OCI-LY3 (cell line): ENCODE measurements around the gene APOBEC3A.

Source experiments
- H2AFZ ChIP-seq: fragments of 200-600, 300-600 bp; shearing (Covaris generic); 2 replicates; pipeline ENCODE4 v1.6.0; 2014; ENCODE audit warnings: antibody characterized with exemption, low read depth, low read length
- H3K27ac ChIP-seq: fragments of 200-600, 300-600 bp; sonication (generic); 2 replicates; pipeline ENCODE4 v1.5.1; 2014; ENCODE audit warnings: mild to moderate bottlenecking, low read length, moderate library complexity, mixed read lengths
- H3K27me3 ChIP-seq: fragments of 200-600, 300-600 bp; sonication (generic); 2 replicates; pipeline ENCODE4 v1.6.1; 2014; ENCODE audit warnings: low read depth, low read length, mixed read lengths
- H3K36me3 ChIP-seq: fragments of 200-600, 300-600 bp; sonication (generic); replicated peaks from 2 replicates; pipeline ENCODE3; 2014; ENCODE audit warnings: low read depth, low read length, mixed read lengths
- H3K4me1 ChIP-seq: fragments of 300-600, 200-600 bp; sonication (generic); 2 replicates; pipeline ENCODE4 v1.6.1; 2014; ENCODE audit warnings: low read length, mixed read lengths
- H3K4me2 ChIP-seq: fragments of 200-600, 300-600 bp; sonication (generic); 2 replicates; pipeline ENCODE4 v1.6.1; 2014; ENCODE audit warnings: low read length, mixed read lengths
- H3K4me3 ChIP-seq: fragments of 300-600, 200-600 bp; sonication (generic); 2 replicates; pipeline ENCODE4 v1.5.1; 2014; ENCODE audit warnings: antibody characterized with exemption, mild to moderate bottlenecking, low read length, moderate library complexity
- H3K79me2 ChIP-seq: fragments of 300-600, 200-600 bp; shearing (Covaris generic); 2 replicates; pipeline ENCODE4 v1.6.1; 2014; ENCODE audit warnings: mild to moderate bottlenecking, low read length, mixed read lengths
- H3K9ac ChIP-seq: fragments of 300-600, 200-600 bp; shearing (Covaris generic); 2 replicates; pipeline ENCODE4 v1.6.0; 2014; ENCODE audit warnings: mild to moderate bottlenecking, low read length, moderate library complexity
- H3K9me3 ChIP-seq: fragments of 200-600, 300-600 bp; shearing (Covaris generic); 2 replicates; pipeline ENCODE4 v1.6.1; 2014; ENCODE audit warnings: low read length, mixed read lengths; ENCODE audit not compliant: insufficient read depth
- H4K20me1 ChIP-seq: fragments of 200-600, 300-600 bp; sonication (generic); 2 replicates; pipeline ENCODE4 v1.6.1; 2016; ENCODE audit warnings: low read length, mixed read lengths; ENCODE audit not compliant: insufficient read depth
- CTCF ChIP-seq: fragments of 200-600, 300-600 bp; sonication (generic); IDR thresholded peaks from 2 replicates; pipeline ENCODE4 v1.5.1; 2014; ENCODE audit warnings: antibody characterized with exemption, low read length, low read depth
- EZH2phosphoT487 ChIP-seq: fragments of 200-600 bp; shearing (Covaris generic); IDR thresholded peaks from 2 replicates; pipeline ENCODE4 v1.6.1; 2018; ENCODE audit warnings: antibody characterized with exemption, mixed run types, low read depth

The APOBEC3A gene

GRCh38 chr22:38946771-38947170 lies 10.6 kb upstream of the APOBEC3A start:
- H3K9ac ChIP-seq, result no peak overlapping the region
- H3K9me3 ChIP-seq, result no peaks in the 10 kb centered on the region
- peaks cover 45% of the 10 kb centered on the region for H3K4me1 ChIP-seq
- H3K27me3 ChIP-seq, result peaks cover 27% of the 10 kb centered on the region
- no peak for TF ChIP-seq EZH2phosphoT487
- TF ChIP-seq CTCF, result no peak
- no peak overlapping the region for H3K27ac ChIP-seq
- H3K4me2 ChIP-seq, result peak overlapping the region; percentile 60
- no peak overlapping the region for H2AFZ ChIP-seq
- H4K20me1 ChIP-seq, result no peaks in the 10 kb centered on the region
- H3K79me2 ChIP-seq, result no peaks in the 10 kb centered on the region
- no peak overlapping the region for H3K4me3 ChIP-seq
- no peaks in the 10 kb centered on the region for H3K36me3 ChIP-seq

DNA sequence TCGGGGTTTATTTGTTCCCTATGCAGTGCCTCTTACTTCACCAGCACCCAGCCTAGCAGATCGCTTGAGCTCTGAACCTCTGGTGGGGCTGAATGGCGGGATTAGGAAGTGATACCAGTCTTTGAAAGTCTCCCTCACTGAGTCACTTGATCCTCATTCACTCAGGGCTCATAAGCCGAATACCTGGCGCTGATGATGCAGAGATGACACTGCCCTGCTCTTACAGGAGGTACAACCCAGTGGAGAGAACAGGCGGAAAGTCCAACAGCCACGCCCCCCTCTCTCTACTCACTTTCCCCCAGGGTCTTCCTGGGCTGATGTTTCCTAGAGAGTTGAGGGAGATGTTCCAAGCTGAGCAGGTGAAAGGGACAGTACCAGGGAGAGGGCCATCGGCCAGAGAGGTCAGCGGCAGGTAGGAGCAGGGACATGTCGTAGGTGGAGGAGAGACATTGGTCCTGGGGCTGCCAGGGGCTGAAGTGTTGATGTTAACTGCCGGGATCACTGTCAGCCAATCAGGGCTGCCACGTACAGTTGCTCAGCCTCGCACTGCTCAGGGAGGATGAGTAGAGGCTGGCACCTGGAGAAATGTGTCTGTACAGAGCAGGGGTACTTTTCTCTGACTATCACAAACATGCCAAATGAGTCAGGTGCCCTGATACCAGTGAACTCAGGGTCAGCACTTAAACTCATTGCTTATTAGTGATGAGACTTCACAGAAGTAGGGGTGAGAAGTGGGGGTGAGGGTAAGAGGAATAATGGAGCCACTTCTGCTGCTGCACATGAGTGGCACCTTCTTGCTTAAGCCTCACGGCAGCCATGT lies 9.9 kb upstream of the APOBEC3A start:
- no peak overlapping the region for H2AFZ ChIP-seq
- H3K4me2 ChIP-seq, result peak overlapping the region; percentile 60
- TF ChIP-seq EZH2phosphoT487 (no peak), CTCF (no peak)
- H3K79me2 ChIP-seq, result no peaks in the 10 kb centered on the region
- H3K9me3 ChIP-seq, result no peaks in the 10 kb centered on the region
- H3K27me3 ChIP-seq, result peaks cover 27% of the 10 kb centered on the region
- H3K27ac ChIP-seq, result no peak overlapping the region
- H3K9ac ChIP-seq, result no peak overlapping the region
- peaks cover 42% of the 10 kb centered on the region for H3K4me1 ChIP-seq
- H4K20me1 ChIP-seq, result no peaks in the 10 kb centered on the region
- no peaks in the 10 kb centered on the region for H3K36me3 ChIP-seq
- peak overlapping the region; percentile 9; the same call in 1 of the 2 replicates for H3K4me3 ChIP-seq

DNA sequence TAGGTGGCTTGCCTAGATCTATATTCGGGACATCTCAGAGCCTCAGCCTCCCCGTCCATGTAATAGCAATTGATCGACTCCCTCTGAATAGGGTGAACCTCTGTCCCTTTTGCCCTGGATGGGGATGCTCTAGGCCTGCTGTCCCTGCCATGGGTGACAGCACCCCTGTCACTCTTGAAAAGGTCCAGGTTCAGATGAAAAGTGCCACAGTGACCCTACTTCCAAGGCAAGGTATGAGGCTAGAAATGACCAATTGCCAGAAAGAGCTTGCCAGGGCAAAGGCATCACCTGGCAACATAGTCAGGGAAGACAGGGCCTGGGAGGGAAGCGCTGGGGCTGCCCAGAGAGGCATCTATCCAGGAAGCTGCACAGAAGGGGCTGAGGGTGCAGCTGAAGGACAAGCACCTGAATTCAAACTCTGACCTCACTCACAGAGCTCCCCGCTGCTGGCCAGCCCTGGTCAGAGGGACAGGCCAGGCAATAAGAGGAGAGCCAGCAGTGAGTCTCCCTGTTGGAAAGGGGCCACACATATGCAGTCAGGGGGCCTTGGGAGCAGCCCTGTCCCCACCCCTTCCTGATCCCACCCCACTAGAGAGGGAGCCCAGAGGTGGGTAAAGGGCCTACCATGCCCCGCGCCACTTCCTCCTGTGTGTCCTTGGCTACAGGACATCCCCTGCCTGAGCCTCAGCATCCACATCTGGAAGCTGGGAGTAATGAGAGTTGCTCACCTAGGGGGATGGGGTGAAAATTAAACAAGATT lies 9.0 kb upstream of the APOBEC3A start:
- Histone ChIP-seq H3K27ac (no peak overlapping the region), H3K79me2 (no peaks in the 10 kb centered on the region), H3K4me2 (no peak overlapping the region), H3K9ac (no peak overlapping the region), H3K27me3 (peaks cover 26% of the 10 kb centered on the region), H3K9me3 (no peaks in the 10 kb centered on the region), H3K36me3 (no peaks in the 10 kb centered on the region), H3K4me1 (peaks cover 39% of the 10 kb centered on the region), H3K4me3 (no peak overlapping the region), H2AFZ (no peak overlapping the region), H4K20me1 (no peaks in the 10 kb centered on the region)
- no peak for TF ChIP-seq CTCF
- TF ChIP-seq EZH2phosphoT487, result no peak

GRCh38 chr22:38949889-38950405 lies 7.5 kb upstream of the APOBEC3A start:
- Histone ChIP-seq H3K4me3 (no peak overlapping the region), H3K4me1 (peaks cover 47% of the 10 kb centered on the region), H3K9me3 (no peaks in the 10 kb centered on the region), H3K36me3 (no peaks in the 10 kb centered on the region), H3K79me2 (no peaks in the 10 kb centered on the region), H3K27ac (no peak overlapping the region), H3K27me3 (peaks cover 10% of the 10 kb centered on the region), H4K20me1 (no peaks in the 10 kb centered on the region), H2AFZ (no peak overlapping the region), H3K9ac (no peak overlapping the region), H3K4me2 (no peak overlapping the region)
- TF ChIP-seq EZH2phosphoT487 (no peak), CTCF (no peak)
